ENCODE data around the gene C1RL. TPM values are rescaled to one million over a fixed set of nuclear protein-coding genes. Genes with fewer than 3 reads are reported as not detected.
"Not testable (repeated sequence)": the region's sequence is repeated elsewhere in the genome, so short reads cannot be mapped to it uniquely, and the experiment has no call there.

C1RL gene
- total RNA-seq, 1 experiment from 2014 or later: 43.4 TPM

GRCh38 chr12:7059780-7060179 is 49.2 kb downstream of the C1RL start:
- no TSS peak for BruUV-seq (replicated peaks)
- H3K27me3 Mint-ChIP-seq (ENCODE audit: unreplicated experiment): peaks cover 17% of the 10 kb centered on the region
- TF ChIP-seq CTCF (IDR thresholded peaks at IDR 0.05; ENCODE audit: unreplicated experiment): no peak
- H3K9me3 Mint-ChIP-seq (ENCODE audit: low read depth, unreplicated experiment): no peaks in the 10 kb centered on the region
- CTCF ChIA-PET: interaction anchor here (1.2 to 2.1 kb wide), 3 partner anchors 9 to 49 kb away, joined by 3 to 10 read pairs (median 3); partner anchors contain the start of gene C1RL
- H3K36me3 Mint-ChIP-seq (ENCODE audit: insufficient read depth, unreplicated experiment): no peaks in the 10 kb centered on the region
- intact Hi-C loops (cut with micrococcal nuclease; ENCODE audit: unreplicated experiment): loop anchor here (1.0 kb wide), 2 partner anchors 33 to 50 kb away; partner anchors contain the start of genes C1R and C1RL
- no peak for DNase-seq
- no peak overlapping the region for H3K4me3 Mint-ChIP-seq (ENCODE audit: low read depth, unreplicated experiment)
- H3K27ac Mint-ChIP-seq (ENCODE audit: unreplicated experiment): no peak overlapping the region
- peaks cover 14% of the 10 kb centered on the region for H3K4me1 Mint-ChIP-seq (ENCODE audit: low read depth, unreplicated experiment)

GRCh38 chr12:7058850-7059395 is 50.1 kb downstream of the C1RL start:
- BruUV-seq (replicated peaks): no TSS peak
- Mint-ChIP-seq H3K27me3 (ENCODE audit: unreplicated experiment) (peaks cover 26% of the 10 kb centered on the region), H3K4me1 (ENCODE audit: low read depth, unreplicated experiment) (peaks cover 14% of the 10 kb centered on the region), H3K36me3 (ENCODE audit: insufficient read depth, unreplicated experiment) (no peaks in the 10 kb centered on the region), H3K27ac (ENCODE audit: unreplicated experiment) (no peak overlapping the region), H3K4me3 (ENCODE audit: low read depth, unreplicated experiment) (no peak overlapping the region), H3K9me3 (ENCODE audit: low read depth, unreplicated experiment) (peaks cover 2% of the 10 kb centered on the region)
- CTCF ChIA-PET: interaction anchor here (1.2 kb wide), 1 partner anchor 10 kb away, joined by 3 read pairs; no protein-coding TSS in a partner anchor
- TF ChIP-seq CTCF (IDR thresholded peaks at IDR 0.05; ENCODE audit: unreplicated experiment): no peak
- intact Hi-C loops (cut with micrococcal nuclease; ENCODE audit: unreplicated experiment): no loop called here
- DNase-seq: no peak

GRCh38 chr12:7058163-7058845 is 50.7 kb downstream of the C1RL start:
- H3K27ac Mint-ChIP-seq (ENCODE audit: unreplicated experiment): no peak overlapping the region
- H3K4me1 Mint-ChIP-seq (ENCODE audit: low read depth, unreplicated experiment): peaks cover 14% of the 10 kb centered on the region
- no TSS peak for BruUV-seq (replicated peaks)
- no peak overlapping the region for H3K4me3 Mint-ChIP-seq (ENCODE audit: low read depth, unreplicated experiment)
- CTCF ChIA-PET: no interaction called here
- TF ChIP-seq CTCF (IDR thresholded peaks at IDR 0.05; ENCODE audit: unreplicated experiment): no peak
- H3K9me3 Mint-ChIP-seq (ENCODE audit: low read depth, unreplicated experiment): peaks cover 2% of the 10 kb centered on the region
- no peak for DNase-seq
- H3K27me3 Mint-ChIP-seq (ENCODE audit: unreplicated experiment): peaks cover 32% of the 10 kb centered on the region
- H3K36me3 Mint-ChIP-seq (ENCODE audit: insufficient read depth, unreplicated experiment): no peaks in the 10 kb centered on the region
- intact Hi-C loops (cut with micrococcal nuclease; ENCODE audit: unreplicated experiment): no loop called here

GRCh38 chr12:7055736-7056135 is 53.3 kb downstream of the C1RL start:
- intact Hi-C loops (cut with micrococcal nuclease; ENCODE audit: unreplicated experiment); DNase-seq; H3K36me3 Mint-ChIP-seq (ENCODE audit: insufficient read depth, unreplicated experiment); H3K27ac Mint-ChIP-seq (ENCODE audit: unreplicated experiment); H3K4me3 Mint-ChIP-seq (ENCODE audit: low read depth, unreplicated experiment); H3K9me3 Mint-ChIP-seq (ENCODE audit: low read depth, unreplicated experiment); BruUV-seq (replicated peaks): not testable (repeated sequence)
- Mint-ChIP-seq H3K27me3 (ENCODE audit: unreplicated experiment) (peaks cover 46% of the 10 kb centered on the region), H3K4me1 (ENCODE audit: low read depth, unreplicated experiment) (peaks cover 12% of the 10 kb centered on the region)
- CTCF ChIA-PET: interaction anchor here (0.6 kb wide), 1 partner anchor 124 kb away, joined by 7 read pairs; no protein-coding TSS in a partner anchor

GRCh38 chr12:7054925-7055324 is 54.1 kb downstream of the C1RL start:
- H3K4me1 Mint-ChIP-seq (ENCODE audit: low read depth, unreplicated experiment): peaks cover 3% of the 10 kb centered on the region
- H3K9me3 Mint-ChIP-seq (ENCODE audit: low read depth, unreplicated experiment): peaks cover 2% of the 10 kb centered on the region
- BruUV-seq (replicated peaks): no TSS peak
- no peaks in the 10 kb centered on the region for H3K36me3 Mint-ChIP-seq (ENCODE audit: insufficient read depth, unreplicated experiment)
- no peak overlapping the region for H3K4me3 Mint-ChIP-seq (ENCODE audit: low read depth, unreplicated experiment)
- TF ChIP-seq CTCF (IDR thresholded peaks at IDR 0.05; ENCODE audit: unreplicated experiment): no peak
- CTCF ChIA-PET: no interaction called here
- intact Hi-C loops (cut with micrococcal nuclease; ENCODE audit: unreplicated experiment): no loop called here
- no peak overlapping the region for H3K27ac Mint-ChIP-seq (ENCODE audit: unreplicated experiment)
- H3K27me3 Mint-ChIP-seq (ENCODE audit: unreplicated experiment): peaks cover 51% of the 10 kb centered on the region
- DNase-seq: no peak

GRCh38 chr12:7049973-7050372 is 59.0 kb downstream of the C1RL start:
- H3K36me3 Mint-ChIP-seq (ENCODE audit: insufficient read depth, unreplicated experiment); intact Hi-C loops (cut with micrococcal nuclease; ENCODE audit: unreplicated experiment); CTCF ChIA-PET; H3K27ac Mint-ChIP-seq (ENCODE audit: unreplicated experiment); DNase-seq; H3K4me1 Mint-ChIP-seq (ENCODE audit: low read depth, unreplicated experiment); BruUV-seq (replicated peaks); H3K4me3 Mint-ChIP-seq (ENCODE audit: low read depth, unreplicated experiment); H3K9me3 Mint-ChIP-seq (ENCODE audit: low read depth, unreplicated experiment): not testable (repeated sequence)
- H3K27me3 Mint-ChIP-seq (ENCODE audit: unreplicated experiment): peaks cover 50% of the 10 kb centered on the region
